Hematopoietic multipotent progenitor cell (in vitro differentiated cells): ENCODE measurements around the gene FAT1. TPM values are rescaled to one million over a fixed set of nuclear protein-coding genes. Genes with fewer than 3 reads are reported as not detected.

Experiments
- DNase-seq, 3 donors: peaks; one replicate each; pipeline ENCODE4 v3.0.0-alpha.2; 2011 to 2015; ENCODE audit warnings: low read depth in 2 of 3, low spot score in 2 of 3
- total RNA-seq: library from RNA; depleted of rRNA; stranded (reverse); fragments of >200 nt; gene quantifications from one replicate; pipeline ENCODE4 v1.2.3, GENCODE V29; 2012

FAT1 gene
- total RNA-seq, 1 donor: 0.81 TPM

- no peak for DNase-seq
Measured at GRCh38 chr4:186701788-186702187, 21.9 kb downstream of the FAT1 start.

GRCh38 chr4:186701273-186701672 lies 22.4 kb downstream of the FAT1 start:
- no peak for DNase-seq

- DNase-seq: no peak
Measured at GRCh38 chr4:186700746-186701145, 22.9 kb downstream of the FAT1 start.

- DNase-seq: no peak
Measured at GRCh38 chr4:186699881-186700397, 23.7 kb downstream of the FAT1 start.

GRCh38 chr4:186699298-186699697 lies 24.4 kb downstream of the FAT1 start:
- no peak for DNase-seq

- no peak for DNase-seq
Measured at GRCh38 chr4:186698525-186698924, 25.1 kb downstream of the FAT1 start.

- DNase-seq: no peak
Measured at GRCh38 chr4:186698028-186698427, 25.6 kb downstream of the FAT1 start.

GRCh38 chr4:186695392-186695791 lies 28.3 kb downstream of the FAT1 start:
- DNase-seq: no peak

GRCh38 chr4:186693894-186694293 lies 29.8 kb downstream of the FAT1 start:
- no peak for DNase-seq

- no peak for DNase-seq
Measured at GRCh38 chr4:186693159-186693815, 30.4 kb downstream of the FAT1 start.

GRCh38 chr4:186691396-186691795 lies 32.3 kb downstream of the FAT1 start:
- no peak for DNase-seq

- no peak for DNase-seq
Measured at GRCh38 chr4:186689476-186689875, 34.2 kb downstream of the FAT1 start.

GRCh38 chr4:186688150-186688943 lies 35.3 kb downstream of the FAT1 start:
- DNase-seq: no peak

- no peak for DNase-seq
Measured at GRCh38 chr4:186687265-186687664, 36.4 kb downstream of the FAT1 start.

- no peak for DNase-seq
Measured at GRCh38 chr4:186685767-186686183, 37.9 kb downstream of the FAT1 start.

- no peak for DNase-seq
Measured at GRCh38 chr4:186684889-186685309, 38.8 kb downstream of the FAT1 start.

- no peak for DNase-seq
Measured at GRCh38 chr4:186684220-186684619, 39.4 kb downstream of the FAT1 start.

- no peak for DNase-seq
Measured at GRCh38 chr4:186680641-186681040, 43.0 kb downstream of the FAT1 start.

- no peak for DNase-seq
Measured at GRCh38 chr4:186676531-186677161, 47.0 kb downstream of the FAT1 start.

- no peak for DNase-seq
Measured at GRCh38 chr4:186669735-186670134, 53.9 kb downstream of the FAT1 start.

- peak in 1 of 3 donors; percentile 8 for DNase-seq
Measured at GRCh38 chr4:186669159-186669731, 54.4 kb downstream of the FAT1 start.
